ENCODE results near the gene ABCB8. TPM values are rescaled to one million over a fixed set of nuclear protein-coding genes. Genes with fewer than 3 reads are reported as not detected.
"Not testable (repeated sequence)": the region's sequence is repeated elsewhere in the genome, so short reads cannot be mapped to it uniquely, and the experiment has no call there.

The ABCB8 gene
- total and polyA plus RNA-seq, 4 donors: 12.4 to 30.2 (median 22.5) TPM

GRCh38 chr7:151040616-151041375 lies 12.5 kb downstream of the ABCB8 start:
- no peaks in the 10 kb centered on the region for H3K9me3 ChIP-seq (ENCODE audit: control insufficient read depth in 4 of 4, low read length in 3 of 4)
- H3K4me3 ChIP-seq (ENCODE audit: low read depth in 1 of 3, low read length in 3 of 3): no peak overlapping the region
- no peaks in the 10 kb centered on the region for H3K27me3 ChIP-seq (ENCODE audit: control insufficient read depth in 4 of 4, insufficient read depth in 4 of 4, low read length in 3 of 4)
- H3K36me3 ChIP-seq (ENCODE audit: control insufficient read depth in 4 of 4, insufficient read depth in 3 of 4, low read depth in 1 of 4, low read length in 3 of 4): peaks cover 0 to 25% (median 1%) of the 10 kb centered on the region in 4 donors
- H3K4me1 ChIP-seq (ENCODE audit: control insufficient read depth in 4 of 4, insufficient read depth in 4 of 4, low read length in 3 of 4): peaks cover 0 to 5% (median 0%) of the 10 kb centered on the region in 4 donors
- DNase-seq (ENCODE audit: low spot score): no peak
- TF ChIP-seq, protein P1, sequence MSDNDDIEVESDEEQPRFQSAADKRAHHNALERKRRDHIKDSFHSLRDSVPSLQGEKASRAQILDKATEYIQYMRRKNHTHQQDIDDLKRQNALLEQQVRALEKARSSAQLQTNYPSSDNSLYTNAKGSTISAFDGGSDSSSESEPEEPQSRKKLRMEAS (IDR thresholded peaks at IDR 0.05): no peak
- no peak for TF ChIP-seq TAF1 (conservative IDR thresholded peaks at IDR 0.05)
- TF ChIP-seq ZBTB33 (IDR thresholded peaks at IDR 0.05): no peak
- TF ChIP-seq FOXA2 (IDR thresholded peaks at IDR 0.05): no peak
- H3K9ac ChIP-seq (ENCODE audit: low read depth in 1 of 2, low read length in 2 of 2): no peak overlapping the region
- 96% methylated on average over 30 of the region's 30 CpGs for WGBS
- no peak overlapping the region for H3K27ac ChIP-seq (ENCODE audit: low read depth in 1 of 2, low read length in 2 of 2)

DNA sequence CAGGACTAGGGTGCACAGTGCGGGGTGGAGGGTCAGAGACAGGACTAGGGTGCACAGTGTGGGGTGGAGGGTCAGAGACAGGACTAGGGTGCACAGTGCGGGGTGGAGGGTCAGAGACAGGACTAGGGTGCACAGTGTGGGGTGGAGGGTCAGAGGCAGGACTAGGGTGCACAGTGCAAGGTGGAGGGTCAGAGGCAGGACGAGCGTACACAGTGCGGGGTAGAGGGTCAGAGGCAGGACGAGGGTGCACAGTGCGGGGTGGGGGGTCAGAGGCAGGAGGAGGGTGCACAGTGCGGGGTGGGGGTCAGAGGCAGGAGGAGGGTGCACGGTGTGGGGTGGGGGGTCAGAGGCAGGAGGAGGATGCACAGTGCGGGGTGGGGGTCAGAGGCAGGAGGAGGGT lies 15.2 kb downstream of the ABCB8 start:
- DNase-seq (ENCODE audit: low spot score); H3K4me3 ChIP-seq (ENCODE audit: low read depth in 1 of 3, low read length in 3 of 3); H3K9ac ChIP-seq (ENCODE audit: low read depth in 1 of 2, low read length in 2 of 2); H3K4me1 ChIP-seq (ENCODE audit: control insufficient read depth in 4 of 4, insufficient read depth in 4 of 4, low read length in 3 of 4); H3K27ac ChIP-seq (ENCODE audit: low read depth in 1 of 2, low read length in 2 of 2); H3K27me3 ChIP-seq (ENCODE audit: control insufficient read depth in 4 of 4, insufficient read depth in 4 of 4, low read length in 3 of 4); H3K9me3 ChIP-seq (ENCODE audit: control insufficient read depth in 4 of 4, low read length in 3 of 4): not testable (repeated sequence)
- 87% methylated on average over 10 of the region's 10 CpGs for whole genome bisulfite sequencing
- peaks cover 0 to 13% (median 0%) of the 10 kb centered on the region in 4 donors for H3K36me3 ChIP-seq (ENCODE audit: control insufficient read depth in 4 of 4, insufficient read depth in 3 of 4, low read depth in 1 of 4, low read length in 3 of 4)

DNA sequence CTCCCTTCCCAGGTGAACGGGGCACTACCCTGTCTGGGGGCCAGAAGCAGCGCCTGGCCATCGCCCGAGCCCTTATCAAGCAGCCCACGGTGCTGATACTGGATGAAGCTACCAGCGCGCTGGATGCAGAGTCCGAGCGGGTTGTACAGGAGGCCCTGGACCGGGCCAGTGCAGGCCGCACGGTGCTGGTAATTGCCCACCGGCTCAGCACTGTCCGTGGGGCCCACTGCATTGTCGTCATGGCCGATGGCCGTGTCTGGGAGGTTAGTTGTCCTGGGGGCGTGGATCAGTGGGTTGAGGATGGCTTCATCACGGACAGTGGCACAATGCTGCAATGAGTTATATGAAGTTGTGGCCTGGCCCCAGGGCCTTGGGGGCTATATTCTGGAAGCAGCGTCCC lies 15.7 kb downstream of the ABCB8 start:
- WGBS: 95% methylated on average over 20 of the region's 20 CpGs
- no peaks in the 10 kb centered on the region for H3K9me3 ChIP-seq (ENCODE audit: control insufficient read depth in 4 of 4, low read length in 3 of 4)
- TF ChIP-seq RAD21 (IDR thresholded peaks at IDR 0.05) (no peak), SP1 (IDR thresholded peaks at IDR 0.05) (no peak), ZBTB33 (IDR thresholded peaks at IDR 0.05) (no peak), HNF4A (conservative IDR thresholded peaks at IDR 0.05) (no peak), NR2F2 (IDR thresholded peaks at IDR 0.05) (no peak), FOXA1 (IDR thresholded peaks at IDR 0.05) (no peak), RXRA (IDR thresholded peaks at IDR 0.05) (no peak), JUND (IDR thresholded peaks at IDR 0.05) (no peak), CTCF (IDR thresholded peaks at IDR 0.05; ENCODE audit: low read depth, low read length, missing input control) (no peak)
- TF ChIP-seq, protein P1 (IDR thresholded peaks at IDR 0.05): no peak
- TF ChIP-seq, protein P2, sequence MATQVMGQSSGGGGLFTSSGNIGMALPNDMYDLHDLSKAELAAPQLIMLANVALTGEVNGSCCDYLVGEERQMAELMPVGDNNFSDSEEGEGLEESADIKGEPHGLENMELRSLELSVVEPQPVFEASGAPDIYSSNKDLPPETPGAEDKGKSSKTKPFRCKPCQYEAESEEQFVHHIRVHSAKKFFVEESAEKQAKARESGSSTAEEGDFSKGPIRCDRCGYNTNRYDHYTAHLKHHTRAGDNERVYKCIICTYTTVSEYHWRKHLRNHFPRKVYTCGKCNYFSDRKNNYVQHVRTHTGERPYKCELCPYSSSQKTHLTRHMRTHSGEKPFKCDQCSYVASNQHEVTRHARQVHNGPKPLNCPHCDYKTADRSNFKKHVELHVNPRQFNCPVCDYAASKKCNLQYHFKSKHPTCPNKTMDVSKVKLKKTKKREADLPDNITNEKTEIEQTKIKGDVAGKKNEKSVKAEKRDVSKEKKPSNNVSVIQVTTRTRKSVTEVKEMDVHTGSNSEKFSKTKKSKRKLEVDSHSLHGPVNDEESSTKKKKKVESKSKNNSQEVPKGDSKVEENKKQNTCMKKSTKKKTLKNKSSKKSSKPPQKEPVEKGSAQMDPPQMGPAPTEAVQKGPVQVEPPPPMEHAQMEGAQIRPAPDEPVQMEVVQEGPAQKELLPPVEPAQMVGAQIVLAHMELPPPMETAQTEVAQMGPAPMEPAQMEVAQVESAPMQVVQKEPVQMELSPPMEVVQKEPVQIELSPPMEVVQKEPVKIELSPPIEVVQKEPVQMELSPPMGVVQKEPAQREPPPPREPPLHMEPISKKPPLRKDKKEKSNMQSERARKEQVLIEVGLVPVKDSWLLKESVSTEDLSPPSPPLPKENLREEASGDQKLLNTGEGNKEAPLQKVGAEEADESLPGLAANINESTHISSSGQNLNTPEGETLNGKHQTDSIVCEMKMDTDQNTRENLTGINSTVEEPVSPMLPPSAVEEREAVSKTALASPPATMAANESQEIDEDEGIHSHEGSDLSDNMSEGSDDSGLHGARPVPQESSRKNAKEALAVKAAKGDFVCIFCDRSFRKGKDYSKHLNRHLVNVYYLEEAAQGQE (IDR thresholded peaks at IDR 0.05): no peak
- H3K9ac ChIP-seq (ENCODE audit: low read depth in 1 of 2, low read length in 2 of 2): no peak overlapping the region
- no peak overlapping the region for H3K4me3 ChIP-seq (ENCODE audit: low read depth in 1 of 3, low read length in 3 of 3)
- DNase-seq (ENCODE audit: low spot score): no peak
- no peak overlapping the region for H3K27ac ChIP-seq (ENCODE audit: low read depth in 1 of 2, low read length in 2 of 2)
- H3K4me1 ChIP-seq (ENCODE audit: control insufficient read depth in 4 of 4, insufficient read depth in 4 of 4, low read length in 3 of 4): peaks cover 0 to under 1% (median 0%) of the 10 kb centered on the region in 4 donors
- H3K36me3 ChIP-seq (ENCODE audit: control insufficient read depth in 4 of 4, insufficient read depth in 3 of 4, low read depth in 1 of 4, low read length in 3 of 4): peaks cover 0 to 13% (median 0%) of the 10 kb centered on the region in 4 donors
- no peaks in the 10 kb centered on the region for H3K27me3 ChIP-seq (ENCODE audit: control insufficient read depth in 4 of 4, insufficient read depth in 4 of 4, low read length in 3 of 4)

Data from liver (tissue), 9 donors.